NCI-H1105 (cell line): ENCODE results near the gene MMS22L.
A peak's percentile ranks its signal among the peaks of the same experiment; 100 is the strongest.

ENCODE experiments used
- DNase-seq: peaks from one replicate; lab custom pipeline; 2025; lab: John Stamatoyannopoulos, UW

Gene MMS22L, protein sequence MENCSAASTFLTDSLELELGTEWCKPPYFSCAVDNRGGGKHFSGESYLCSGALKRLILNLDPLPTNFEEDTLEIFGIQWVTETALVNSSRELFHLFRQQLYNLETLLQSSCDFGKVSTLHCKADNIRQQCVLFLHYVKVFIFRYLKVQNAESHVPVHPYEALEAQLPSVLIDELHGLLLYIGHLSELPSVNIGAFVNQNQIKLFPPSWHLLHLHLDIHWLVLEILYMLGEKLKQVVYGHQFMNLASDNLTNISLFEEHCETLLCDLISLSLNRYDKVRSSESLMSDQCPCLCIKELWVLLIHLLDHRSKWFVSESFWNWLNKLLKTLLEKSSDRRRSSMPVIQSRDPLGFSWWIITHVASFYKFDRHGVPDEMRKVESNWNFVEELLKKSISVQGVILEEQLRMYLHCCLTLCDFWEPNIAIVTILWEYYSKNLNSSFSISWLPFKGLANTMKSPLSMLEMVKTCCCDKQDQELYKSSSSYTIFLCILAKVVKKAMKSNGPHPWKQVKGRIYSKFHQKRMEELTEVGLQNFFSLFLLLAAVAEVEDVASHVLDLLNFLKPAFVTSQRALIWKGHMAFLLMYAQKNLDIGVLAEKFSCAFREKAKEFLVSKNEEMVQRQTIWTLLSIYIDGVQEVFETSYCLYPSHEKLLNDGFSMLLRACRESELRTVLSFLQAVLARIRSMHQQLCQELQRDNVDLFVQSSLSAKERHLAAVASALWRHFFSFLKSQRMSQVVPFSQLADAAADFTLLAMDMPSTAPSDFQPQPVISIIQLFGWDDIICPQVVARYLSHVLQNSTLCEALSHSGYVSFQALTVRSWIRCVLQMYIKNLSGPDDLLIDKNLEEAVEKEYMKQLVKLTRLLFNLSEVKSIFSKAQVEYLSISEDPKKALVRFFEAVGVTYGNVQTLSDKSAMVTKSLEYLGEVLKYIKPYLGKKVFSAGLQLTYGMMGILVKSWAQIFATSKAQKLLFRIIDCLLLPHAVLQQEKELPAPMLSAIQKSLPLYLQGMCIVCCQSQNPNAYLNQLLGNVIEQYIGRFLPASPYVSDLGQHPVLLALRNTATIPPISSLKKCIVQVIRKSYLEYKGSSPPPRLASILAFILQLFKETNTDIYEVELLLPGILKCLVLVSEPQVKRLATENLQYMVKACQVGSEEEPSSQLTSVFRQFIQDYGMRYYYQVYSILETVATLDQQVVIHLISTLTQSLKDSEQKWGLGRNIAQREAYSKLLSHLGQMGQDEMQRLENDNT

GRCh38 chr6:97282726-97283617, at the start of gene MMS22L:
MMS22L (minus strand) TSS chr6:97283216; CDS start chr6:97282477, 739 bp downstream.
- peak; percentile 97 for DNase-seq

DNA sequence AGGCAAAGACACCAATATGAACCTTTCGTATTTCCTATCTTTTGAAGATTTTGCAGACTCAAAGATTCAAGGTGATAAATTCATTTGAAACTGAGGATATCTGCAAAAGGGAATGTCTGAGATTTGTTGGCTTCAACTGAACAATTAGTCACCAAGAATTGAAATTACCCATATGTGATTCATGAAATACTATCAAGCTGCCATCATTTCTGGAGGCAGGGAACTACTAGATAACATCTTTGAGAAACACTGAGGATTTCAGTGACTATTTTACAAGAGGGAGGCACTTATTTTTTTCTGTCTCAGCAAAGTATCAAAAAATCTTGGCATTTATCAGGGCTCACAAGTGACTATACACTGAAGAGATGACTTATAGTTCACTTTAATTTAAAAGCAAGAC, 39.8 kb upstream of the MMS22L start:
- no peak for DNase-seq

DNA sequence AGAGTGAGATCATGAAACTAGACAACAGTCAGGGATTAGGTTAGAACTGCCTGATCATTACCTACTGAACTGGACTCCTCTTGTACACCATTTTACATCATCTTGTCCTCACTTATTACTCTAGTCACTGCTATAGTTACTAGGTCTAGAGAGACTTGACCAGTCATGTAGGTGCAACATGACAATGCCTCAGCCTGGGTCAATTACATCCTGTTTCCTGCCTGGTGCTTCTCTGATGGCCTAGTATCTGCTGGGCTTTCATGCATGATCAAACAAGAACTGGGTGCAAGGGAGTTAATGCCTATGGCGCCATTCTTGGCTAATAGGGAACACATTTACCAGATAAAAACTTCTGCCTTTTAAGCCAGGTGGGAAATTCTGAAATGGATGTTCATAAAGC, 39.2 kb upstream of the MMS22L start:
- no peak for DNase-seq

GRCh38 chr6:97316978-97317377, 34.0 kb upstream of the MMS22L start:
- no peak for DNase-seq

- no peak for DNase-seq
These were observed 29.2 kb upstream of the MMS22L start for GRCh38 chr6:97312241-97312640.

DNA sequence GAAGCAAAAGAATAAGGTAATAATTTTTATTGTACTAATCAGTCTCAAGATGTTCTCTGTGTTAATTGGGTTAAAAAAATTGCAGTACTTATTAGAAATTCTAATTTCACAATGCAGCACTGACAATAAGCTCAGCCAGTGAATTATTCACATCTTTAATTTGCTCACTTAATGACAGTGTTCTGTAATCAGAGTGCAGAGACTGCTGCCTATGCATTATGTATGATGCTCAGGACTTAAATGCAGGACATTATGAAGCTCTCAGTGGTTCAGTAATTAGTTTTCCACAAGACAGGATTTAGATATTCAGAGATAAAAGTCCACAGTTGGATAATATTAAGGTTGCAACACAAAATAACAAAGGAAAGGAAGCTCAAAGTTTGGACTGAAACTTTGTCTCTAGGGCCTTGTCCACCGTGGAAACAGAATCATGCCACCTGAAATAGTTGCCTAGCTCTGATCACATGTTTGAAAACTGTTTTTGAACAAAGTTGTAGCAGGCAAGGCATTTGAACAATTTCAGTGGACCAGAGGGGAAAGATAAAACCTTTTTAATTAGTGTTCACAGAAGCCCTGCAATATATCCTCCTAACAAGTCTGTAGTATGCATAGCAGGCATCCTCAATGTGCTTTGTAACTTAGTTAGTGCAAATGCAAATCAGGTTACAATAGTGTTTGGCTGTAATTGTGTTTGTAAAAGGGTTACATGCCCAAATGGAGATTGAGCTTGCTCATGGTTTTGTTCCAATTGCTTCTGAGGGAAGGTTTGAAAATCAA, 23.7 kb upstream of the MMS22L start:
- no peak for DNase-seq

DNA sequence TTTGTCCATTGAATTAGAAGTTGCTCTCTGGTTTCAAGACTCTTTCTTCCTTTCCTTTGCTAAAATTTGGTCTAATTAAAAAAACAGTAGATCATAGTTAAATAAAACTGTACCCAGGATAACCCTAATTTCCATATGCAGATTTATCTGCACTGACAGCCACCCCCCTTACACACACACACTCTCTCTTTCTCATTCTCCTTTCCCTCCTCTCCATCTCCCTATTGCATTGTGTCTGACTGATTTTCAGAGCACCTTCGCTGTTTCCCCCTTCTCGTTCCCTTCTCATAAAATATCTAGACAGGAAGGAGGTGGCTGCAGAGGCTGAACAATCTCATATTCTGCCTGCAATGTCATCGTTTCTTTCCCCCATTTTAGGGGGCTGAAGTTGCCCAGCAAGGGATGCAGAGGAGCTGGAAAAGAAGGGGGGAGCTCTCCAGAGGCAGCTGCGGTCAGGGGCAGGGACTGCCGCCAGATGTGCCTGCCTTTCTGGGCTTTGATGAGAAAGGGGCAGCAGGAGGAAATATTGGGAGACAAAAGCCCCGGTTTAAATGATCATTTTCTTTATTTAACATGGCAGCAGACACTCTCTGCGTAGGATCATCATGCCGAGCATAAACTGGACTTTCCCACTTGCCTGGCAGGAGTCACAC, 22.5 kb upstream of the MMS22L start:
- no peak for DNase-seq

DNA sequence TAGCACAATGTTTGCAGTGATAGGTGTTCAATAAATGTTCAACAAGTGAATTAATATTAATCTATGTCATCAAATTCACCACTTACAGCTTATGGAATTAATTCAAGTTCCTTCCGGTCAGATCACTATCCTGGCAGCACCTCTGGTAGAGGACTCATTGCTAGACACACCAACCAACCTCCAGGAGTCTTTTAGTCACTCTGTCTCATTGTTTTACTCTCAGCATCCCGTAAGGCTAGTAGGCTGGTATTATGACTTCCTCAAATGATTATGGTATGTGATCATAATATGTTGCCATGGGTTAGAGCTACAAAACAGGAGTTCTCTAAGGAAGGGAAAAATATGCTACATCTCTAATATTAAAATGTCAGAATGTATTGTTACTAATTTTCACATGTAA, 21.7 kb upstream of the MMS22L start:
- no peak for DNase-seq

GRCh38 chr6:97294451-97294850, 11.4 kb upstream of the MMS22L start:
- no peak for DNase-seq

DNA sequence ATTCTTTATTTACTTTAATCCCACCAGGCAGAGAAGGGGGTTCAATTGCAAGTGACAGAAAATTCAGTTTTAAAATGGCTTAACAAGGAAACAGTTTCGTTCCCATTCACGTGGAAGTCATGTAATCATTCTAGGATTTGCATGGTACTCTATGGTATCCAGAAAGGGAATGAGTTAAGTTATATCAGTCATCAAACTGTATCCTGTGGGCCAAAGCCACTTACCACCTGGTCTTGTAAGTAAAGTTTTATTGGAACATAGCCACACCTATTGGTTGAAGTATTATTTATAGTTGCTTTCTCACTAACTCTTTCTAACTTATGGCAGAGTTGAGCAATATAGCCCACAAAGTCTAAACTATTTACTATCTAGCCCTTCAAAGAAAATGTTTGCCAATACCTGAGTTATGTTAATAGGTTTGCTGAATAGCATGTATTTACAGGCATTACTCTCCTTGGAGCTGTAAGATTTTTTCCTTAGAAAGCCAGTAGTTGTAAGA, 10.2 kb upstream of the MMS22L start:
- no peak for DNase-seq

DNA sequence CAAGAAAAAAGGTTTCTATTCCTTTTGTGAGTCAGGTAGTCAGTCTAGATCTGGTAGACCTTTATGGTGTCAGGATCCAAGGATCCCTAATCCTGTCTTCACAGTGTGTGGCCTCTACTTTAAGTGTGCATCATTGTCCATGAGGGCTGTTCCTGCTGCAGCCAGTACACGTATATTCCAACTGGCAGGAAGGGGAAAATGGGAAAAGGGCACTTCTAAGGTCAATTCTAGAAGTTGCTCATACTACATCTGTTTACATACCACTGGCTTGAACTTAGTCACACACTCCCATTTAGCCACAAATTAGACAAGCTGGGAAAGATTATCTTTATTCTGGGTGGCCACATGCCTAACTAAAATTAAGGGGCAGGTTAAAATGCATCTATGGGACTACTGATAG, 9.7 kb upstream of the MMS22L start:
- no peak for DNase-seq

DNA sequence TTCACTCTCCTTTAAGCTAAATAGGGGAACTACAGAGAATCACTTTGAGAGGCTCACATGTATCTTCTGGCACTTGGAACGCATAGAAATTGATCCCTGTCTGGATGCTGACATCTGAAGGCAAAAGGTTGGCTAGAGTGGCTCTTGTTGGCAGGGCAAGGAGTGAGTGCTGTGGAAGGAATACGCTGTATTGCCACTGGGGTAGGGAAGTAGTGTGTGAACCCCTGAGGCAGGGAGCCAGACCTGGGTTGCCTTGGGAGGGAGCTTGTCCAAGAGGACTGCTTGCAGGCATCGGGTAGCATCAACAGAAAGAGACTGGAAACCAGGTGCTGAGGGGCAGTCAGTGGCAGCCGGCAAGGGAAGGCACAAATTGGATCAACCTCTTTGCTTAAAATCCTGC, 8.9 kb upstream of the MMS22L start:
- no peak for DNase-seq

GRCh38 chr6:97289332-97289731, 6.3 kb upstream of the MMS22L start:
- no peak for DNase-seq

- no peak for DNase-seq
These were observed 5.2 kb upstream of the MMS22L start for GRCh38 chr6:97288188-97288587.

GRCh38 chr6:97282238-97282725, 734 bp downstream of the MMS22L start:
- no peak for DNase-seq

DNA sequence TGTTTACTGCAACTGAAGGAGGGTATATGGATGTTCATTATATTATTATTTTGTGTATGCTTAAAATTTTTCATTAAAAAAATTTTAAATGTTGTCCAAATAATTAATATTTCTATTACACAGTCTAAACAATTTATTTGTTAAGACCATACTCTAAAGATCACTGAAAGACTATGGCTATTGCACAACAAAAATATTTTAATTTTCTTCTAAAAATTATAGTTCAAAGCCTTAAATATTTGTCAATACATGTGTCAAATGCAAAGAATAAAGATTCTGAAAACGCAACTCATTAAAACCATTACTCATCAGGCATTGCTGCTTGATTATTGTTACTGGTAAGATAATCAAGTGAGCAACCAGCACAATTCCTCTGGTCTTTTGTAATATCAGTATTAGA, 2.2 kb downstream of the MMS22L start:
- DNase-seq, result no peak

GRCh38 chr6:97275804-97276203, 7.2 kb downstream of the MMS22L start:
- no peak for DNase-seq

DNA sequence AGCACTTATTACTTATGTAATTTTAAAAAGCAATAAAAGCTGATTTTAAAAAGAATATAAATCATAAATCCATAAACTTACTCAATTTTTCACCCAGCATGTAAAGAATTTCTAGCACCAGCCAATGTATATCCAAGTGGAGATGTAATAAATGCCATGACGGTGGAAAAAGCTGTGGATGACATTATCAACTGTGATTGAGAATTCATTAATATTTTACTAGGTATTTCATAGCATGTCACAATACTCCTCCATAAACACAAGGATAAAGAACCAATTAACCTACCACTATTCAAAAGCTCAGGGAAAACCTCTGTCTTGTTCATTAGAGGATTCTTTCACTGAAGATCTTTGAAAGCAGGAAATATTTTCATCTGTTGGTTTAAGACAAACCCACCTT, 13.2 kb downstream of the MMS22L start:
- no peak for DNase-seq

DNA sequence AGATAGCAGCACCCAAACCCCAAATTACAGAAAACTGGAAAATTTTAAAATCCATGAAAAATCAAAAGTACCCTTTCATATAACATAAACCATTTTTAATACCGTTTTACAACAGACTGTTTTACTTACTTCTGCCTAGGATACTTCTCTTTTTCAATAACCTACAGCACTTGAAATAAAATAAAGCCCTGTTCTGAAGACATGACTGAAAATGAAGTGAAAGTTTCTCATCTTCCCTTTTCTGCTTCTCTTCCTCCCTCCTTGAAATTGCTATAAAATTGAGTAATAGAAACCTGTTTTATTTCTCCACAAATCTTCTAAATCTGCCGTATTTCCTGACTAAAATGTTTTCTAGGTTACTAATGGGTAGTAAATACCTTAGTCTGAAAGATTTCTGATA, 20.3 kb downstream of the MMS22L start:
- no peak for DNase-seq

- DNase-seq, result no peak
These were observed 36.2 kb downstream of the MMS22L start for GRCh38 chr6:97246842-97247241.
